Stimulated activated CD8-positive, alpha-beta memory T cell treated with anti-CD3 and anti-CD28 coated beads, Interleukin-2, amount 100 ng/mL, for 1 hour (primary cell): ENCODE data around the gene TENM3.
"Not testable (repeated sequence)": the region's sequence is repeated elsewhere in the genome, so short reads cannot be mapped to it uniquely, and the experiment has no call there.

Experiments used
- DNase-seq, 2 donors: peaks; one replicate each; pipeline ENCODE4 v3.0.0-alpha.2; 2020; ENCODE audit warnings: low read depth in 2 of 2

The TENM3 gene

DNA sequence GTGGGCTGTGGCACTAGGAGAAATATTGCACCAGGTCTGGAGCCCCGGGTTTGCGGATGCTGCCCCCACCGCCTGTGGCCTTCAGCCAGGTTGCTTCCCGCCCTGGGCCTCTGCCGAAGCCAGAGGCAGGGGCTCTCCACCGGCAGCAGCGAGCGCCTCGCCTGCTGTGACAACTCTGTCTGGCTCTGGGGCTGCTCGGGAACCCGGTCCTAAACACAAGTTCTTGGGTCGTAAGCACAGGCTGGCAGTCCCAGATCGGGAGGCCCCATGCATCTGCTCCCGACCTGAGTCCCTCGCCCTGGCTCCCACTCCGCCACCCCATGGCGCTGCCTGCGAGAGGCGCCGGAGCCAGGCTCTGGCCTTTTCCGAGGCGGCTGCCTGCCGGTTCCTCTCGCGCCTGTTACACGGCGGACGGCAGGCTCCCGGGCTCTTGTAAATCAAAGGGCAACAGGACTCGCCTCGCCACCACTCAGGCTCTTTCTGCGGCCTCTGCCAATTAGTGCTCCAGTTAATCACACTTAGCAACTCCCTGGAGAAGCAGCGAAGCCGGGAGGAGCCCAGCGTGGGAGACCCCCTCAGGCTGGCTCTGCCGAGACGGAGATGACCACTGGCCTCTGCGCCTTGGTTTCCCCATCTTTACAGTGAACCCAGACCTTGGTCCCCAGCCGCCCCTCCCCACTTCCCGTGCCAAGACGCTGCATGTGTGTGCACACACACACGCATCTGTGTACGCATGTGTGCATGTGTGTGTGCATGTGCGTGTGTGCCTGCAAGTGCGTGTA is 564.8 kb downstream of the TENM3 start:
- no peak for DNase-seq

DNA sequence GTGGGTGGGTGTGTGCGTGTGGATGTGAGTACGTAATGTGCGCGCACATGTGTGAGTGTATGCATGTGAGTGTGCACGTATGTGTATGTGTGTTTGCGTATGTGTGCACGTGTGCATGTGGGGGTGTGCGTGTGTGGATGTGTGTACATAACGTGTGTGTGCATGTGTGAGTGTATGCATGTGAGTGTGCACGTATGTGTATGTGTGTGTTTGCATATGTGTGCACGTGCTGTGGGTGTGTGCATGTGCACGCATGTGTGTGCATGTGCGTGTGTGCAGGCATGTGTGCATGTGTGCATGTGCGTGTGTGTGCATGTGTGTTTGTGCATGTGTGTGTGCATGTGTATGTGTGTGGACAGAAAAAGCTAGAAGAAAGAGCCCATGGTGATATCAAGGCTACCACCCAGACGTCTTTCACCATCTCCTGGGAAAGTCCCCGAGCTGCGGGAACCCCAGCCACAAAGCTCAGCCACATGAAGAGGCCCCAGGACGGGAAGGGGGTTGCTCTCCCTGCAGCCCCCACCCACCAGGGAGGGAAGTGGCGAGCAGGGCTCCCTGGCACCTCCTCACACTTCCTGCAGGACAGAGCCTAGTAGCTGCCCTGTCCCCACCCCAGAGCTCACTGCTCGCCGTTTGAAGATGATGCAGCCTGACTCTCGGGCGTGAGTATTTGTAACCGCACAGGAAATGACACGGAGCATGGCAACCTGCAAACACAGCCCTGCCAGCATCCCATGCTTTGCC is 565.6 kb downstream of the TENM3 start:
- peak in 1 of 2 donors; percentile 14 for DNase-seq

GRCh38 chr4:182809417-182810102 is 566.4 kb downstream of the TENM3 start:
- DNase-seq, result no peak

GRCh38 chr4:182810103-182810615 is 567.0 kb downstream of the TENM3 start:
- DNase-seq, result no peak

DNA sequence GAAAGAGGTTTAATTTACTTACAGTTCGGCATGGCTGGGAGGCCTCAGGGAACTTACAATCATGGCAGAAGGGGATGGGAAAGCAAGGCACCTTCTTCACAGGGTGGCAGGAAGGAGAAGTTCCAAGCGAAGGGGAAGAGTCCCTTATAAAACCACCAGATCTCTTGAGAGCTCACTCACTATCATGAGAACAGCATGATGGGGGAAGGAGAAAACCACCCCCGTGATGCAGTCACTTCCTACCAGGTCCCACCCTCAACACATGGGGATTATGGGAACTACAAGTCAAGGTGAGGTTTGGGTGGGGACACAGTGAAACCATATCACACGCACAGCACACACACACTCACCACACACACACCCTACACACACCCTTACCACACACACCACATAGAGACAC is 569.7 kb downstream of the TENM3 start:
- DNase-seq, result no peak

DNA sequence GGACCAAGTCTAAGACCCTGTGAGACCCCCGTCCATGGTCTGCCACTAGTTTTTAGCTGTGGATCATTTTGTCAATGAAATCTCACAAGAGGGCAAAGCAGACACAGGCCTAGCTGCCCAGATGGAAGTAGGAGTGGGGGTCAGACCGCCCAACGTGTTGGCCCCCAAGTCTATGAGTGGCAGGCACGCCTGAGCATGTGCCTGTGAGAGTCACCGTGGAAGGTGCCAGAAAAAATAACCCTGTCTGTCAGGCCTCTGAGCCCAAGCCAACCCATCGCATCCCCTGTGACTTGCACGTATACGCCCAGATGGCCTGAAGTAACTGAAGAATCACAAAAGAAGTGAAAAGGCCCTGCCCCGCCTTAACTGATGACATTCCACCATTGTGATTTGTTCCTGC is 570.9 kb downstream of the TENM3 start:
- DNase-seq, result not testable (repeated sequence)

GRCh38 chr4:182818926-182819730 is 575.9 kb downstream of the TENM3 start:
- no peak for DNase-seq

GRCh38 chr4:182819751-182820150 is 576.5 kb downstream of the TENM3 start:
- no peak for DNase-seq

DNA sequence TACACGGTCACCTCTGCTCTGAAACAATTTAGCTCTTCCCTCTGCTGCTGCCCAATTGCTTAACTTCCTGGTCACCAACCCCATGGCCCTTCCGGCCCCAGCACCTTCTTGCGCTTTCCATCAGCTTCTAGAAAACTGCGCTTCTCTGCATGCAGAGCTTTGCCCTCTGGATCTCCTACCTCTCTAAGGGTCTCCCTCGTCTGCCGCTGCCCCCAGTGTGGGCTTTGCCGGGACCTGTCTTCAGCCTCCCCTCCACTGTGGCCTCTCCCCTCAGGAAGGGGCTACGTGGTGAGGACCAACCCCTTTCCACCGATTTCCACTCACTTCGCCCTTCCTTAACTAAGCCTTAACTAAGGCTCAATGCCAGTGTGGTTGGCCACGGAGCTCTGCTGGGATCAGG is 579.4 kb downstream of the TENM3 start:
- DNase-seq, result no peak

GRCh38 chr4:182823576-182823975 is 580.4 kb downstream of the TENM3 start:
- no peak for DNase-seq

DNA sequence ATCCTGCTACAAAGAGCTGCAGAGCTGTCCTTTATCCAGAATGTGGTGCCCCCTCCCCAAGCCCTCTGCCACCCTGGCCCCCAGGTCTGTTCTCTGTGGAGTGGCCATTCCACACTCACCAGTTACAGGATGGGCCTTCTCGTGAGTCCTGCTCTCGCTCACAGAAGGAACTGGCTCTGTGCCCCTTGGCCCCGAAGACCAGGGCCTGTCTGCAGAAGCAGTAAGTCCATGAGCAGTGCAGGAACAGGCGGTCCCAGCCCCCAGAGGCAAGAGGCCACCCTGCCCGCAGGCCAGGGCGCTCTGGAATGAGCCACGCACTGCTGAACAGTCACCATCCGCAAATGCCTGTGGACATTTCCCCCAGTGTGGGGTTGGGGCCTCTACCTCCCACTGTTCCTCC is 581.8 kb downstream of the TENM3 start:
- no peak for DNase-seq

DNA sequence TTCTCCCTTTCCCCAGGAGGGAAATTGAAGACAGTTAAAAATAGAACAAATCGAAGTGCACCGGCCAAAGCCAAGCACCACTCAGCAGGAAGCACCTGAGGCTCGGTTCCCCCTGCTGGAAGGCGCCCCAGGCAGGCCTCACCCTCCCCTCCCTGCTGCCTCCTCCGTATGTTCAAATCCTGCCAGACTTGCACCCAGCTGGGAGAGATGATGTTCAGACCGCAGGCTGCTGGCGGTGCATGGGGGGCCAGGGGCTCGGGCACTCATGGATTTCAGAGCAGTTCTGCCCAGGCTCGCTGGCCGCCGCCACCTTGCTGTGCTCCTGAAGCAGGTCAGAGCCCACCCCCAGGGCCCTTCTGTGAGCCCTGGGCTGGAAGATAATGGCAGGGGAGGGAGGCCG is 582.6 kb downstream of the TENM3 start:
- no peak for DNase-seq

DNA sequence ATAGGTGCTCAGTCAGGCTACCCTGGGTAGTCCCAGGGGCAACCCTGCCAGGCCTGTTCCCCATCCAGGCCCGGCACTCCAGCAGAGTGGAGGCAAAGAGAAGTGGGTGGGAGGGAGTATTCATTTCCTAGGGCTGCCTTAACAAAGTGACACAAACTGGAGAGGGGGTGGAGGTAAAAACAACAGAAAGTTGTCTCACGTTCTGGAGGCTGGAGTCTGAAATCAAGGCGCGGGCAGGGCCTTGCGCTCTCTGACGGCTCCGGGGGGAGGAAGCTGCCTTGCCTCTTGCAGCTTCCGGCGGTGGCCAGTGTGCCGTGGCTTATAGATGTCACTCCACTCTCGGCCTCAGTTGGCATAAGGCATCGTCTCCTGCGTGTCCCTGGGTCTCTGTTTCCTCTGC is 583.2 kb downstream of the TENM3 start:
- DNase-seq, result no peak

DNA sequence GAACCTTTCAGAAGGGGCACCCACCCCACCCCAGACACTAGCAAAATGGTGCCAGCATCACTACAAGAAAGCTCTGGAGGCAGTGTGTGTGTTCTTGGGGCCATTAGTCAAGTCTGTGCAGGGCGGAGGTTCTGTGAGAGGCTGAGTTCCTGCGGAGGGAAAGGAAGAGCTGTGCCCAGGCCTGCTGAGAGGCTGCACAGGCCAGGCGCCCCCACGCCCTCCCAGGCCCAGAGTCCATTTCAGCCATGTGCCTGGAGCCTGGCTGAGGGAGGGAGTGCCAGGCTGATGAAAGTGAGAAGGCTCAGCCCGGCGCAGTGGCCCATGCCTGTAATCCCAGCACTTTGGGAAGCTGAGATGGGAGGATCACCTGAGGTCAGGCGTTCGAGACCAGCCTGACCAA is 584.0 kb downstream of the TENM3 start:
- no peak for DNase-seq

DNA sequence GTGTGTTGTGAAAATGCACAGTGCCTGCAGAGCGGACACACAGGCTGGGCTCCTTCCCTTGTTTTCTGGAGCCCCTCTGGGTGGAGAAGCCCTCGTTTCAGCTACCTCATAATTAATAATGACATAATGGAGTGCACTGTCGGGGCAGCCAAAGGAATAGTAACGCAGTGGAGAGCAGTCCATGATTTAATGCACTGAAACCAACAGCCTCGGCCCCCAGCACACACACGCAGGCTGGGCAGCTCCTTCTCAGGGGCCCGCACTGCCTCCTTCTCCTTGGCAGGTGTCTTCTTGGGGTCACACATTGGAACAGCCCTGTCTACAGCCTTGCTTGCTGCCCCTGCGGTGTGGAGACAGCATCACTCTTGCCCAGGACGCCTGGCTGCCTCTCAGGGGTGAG is 584.8 kb downstream of the TENM3 start:
- DNase-seq, result no peak

GRCh38 chr4:182828360-182829025 is 585.3 kb downstream of the TENM3 start:
- DNase-seq, result no peak

DNA sequence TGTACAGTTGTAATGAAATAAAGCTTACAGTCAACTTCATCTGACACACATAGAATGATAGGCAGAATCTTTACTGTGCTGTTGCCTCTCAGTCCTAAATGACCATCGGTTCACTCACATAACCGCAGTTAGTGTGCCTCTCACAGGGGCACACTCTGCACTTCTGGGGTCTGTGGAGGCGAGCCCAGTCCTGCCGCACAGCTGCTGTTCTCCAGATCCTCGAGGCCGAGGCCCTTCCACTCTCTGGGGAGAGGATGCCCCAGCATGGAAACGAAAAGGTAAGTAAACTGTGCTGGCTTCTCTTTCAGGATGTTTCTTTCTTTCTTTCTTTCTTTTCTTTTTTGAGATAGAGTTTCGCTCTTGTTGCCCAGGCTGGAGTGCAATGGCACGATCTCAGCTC is 586.0 kb downstream of the TENM3 start:
- no peak for DNase-seq

GRCh38 chr4:182831376-182831775 is 588.2 kb downstream of the TENM3 start:
- no peak for DNase-seq

DNA sequence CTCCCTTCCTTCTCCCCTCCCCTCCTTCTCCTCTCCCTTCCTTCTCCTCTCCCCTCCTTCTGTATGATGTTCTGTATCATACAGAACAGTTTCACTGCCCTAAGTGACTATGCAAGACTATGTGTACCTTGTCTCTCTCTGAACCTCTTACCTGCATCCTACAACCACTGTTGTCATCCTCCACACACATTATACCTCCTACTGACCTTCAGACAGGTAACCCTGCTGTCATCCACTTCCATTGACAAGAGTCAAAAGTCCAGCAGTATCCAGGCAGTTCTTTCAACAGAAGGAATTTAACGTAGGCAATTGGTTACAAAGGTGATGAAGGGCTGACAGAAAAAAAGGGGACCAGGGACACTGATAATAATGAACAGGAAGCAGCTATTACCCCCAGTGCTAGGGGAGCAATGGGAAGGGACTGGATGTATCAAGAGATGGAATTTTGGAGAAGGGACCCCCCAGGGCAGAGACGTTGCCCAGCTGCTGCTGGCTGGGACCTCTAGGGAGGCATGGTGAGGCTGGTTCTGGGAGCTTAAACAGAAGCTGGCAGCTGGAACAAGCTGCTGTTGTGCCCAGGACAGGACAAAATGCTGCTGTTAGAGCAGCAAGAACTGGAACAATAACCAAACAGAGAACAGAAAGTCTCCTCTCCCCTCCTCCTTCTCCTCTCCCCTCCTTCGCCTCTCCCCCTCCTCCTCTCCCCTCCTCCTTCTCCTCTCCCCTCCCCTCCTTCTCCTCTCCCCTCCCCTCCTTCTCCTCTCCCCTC is 589.3 kb downstream of the TENM3 start:
- no peak for DNase-seq

DNA sequence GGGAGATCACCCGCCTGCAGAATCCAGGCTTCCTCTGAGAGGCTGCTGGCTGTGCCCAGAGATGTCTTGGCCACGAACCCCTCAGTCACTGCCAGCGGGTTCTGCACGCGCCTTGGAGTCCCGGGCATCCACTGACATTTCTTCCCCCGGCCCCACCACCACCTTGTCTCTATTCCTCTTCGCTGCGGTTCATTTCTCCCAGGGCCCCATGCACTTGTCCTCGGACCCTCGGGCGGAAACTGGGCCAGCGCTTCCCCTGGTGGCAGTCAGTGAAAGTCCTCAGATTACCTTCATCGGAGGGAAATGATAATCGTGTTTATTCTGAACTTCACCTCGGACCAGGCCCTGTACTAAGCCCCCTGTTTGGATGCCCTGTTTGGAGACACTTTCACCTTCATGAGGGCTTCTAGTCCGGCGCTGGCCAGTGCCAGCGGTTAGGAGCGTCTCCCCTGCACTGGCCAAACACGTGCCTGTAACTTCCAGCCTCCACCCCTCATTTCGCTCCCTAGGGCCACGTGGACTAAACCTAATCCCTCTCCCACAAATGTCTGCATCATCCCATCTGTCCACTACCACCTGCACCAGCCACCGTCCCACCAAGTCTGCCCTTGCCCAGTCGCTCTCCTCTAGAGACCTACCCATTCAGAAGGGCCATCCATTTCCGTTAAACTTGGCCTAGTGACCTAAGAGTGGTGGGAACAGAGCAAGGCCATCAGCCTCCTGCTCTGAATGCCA is 592.0 kb downstream of the TENM3 start:
- no peak for DNase-seq
